PFSK-1 (cell line): Measurements from ENCODE around the gene MGMT.

ENCODE experiments used
- FOXP2 ChIP-seq: optimal IDR thresholded peaks from 2 replicates; pipeline ENCODE3; 2011; ENCODE audit warnings: borderline replicate concordance, control low read depth, inconsistent platforms; ENCODE audit not compliant: insufficient read depth; ENCODE audit errors: extremely low read length, extremely low read depth
- POLR2AphosphoS5 ChIP-seq: IDR thresholded peaks from 2 replicates; pipeline ENCODE4 v1.6.1; 2012; ENCODE audit warnings: low read depth, mild to moderate bottlenecking, control low read depth, low read length, moderate library complexity
- SIN3A ChIP-seq: IDR thresholded peaks from 2 replicates; pipeline ENCODE4 v1.6.1; 2012; ENCODE audit warnings: mild to moderate bottlenecking, low read length, moderate library complexity, borderline replicate concordance; ENCODE audit not compliant: insufficient read depth
- TAF1 ChIP-seq: IDR thresholded peaks from 2 replicates; pipeline ENCODE4 v1.6.1; 2012; ENCODE audit warnings: low read length, control low read depth, borderline replicate concordance; ENCODE audit not compliant: insufficient read depth
- TF ChIP-seq, protein P1 (sequence below), 2 experiments: IDR thresholded peaks; 2 replicates each; pipeline versions ENCODE4 v1.6.1 to v1.8.0; 2011 to 2012; ENCODE audit warnings: low read depth in 2 of 2, low read length in 2 of 2, control low read depth in 1 of 2, inconsistent platforms in 1 of 2, mild to moderate bottlenecking in 1 of 2, moderate library complexity in 1 of 2; ENCODE audit not compliant: insufficient read depth in 1 of 2

MGMT gene

DNA sequence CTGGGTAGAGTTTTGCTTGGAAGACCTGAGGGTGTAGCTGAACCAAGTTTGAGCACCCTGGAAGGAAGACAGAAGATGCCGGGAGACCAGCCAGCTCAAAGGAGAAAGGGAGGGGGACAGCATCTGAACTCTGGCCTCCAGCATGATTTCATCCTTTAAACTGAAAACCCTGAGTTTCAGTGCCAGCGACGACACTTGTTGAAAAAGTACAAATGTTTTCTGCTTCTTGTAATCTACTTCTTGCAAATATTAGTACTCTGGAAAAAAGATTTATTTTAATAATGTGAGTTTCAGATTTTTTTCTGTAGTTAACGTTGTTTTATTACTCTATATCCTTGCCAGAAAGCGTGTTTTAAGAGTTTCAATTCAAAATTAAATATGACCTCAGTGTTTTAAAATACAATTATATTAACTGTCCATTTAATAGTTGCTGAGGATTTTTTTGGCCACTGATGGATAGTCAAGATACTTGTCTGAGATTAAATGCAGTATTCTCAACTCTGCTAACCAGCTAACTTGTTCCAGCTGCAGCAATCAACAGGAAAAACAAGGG is 227.7 kb downstream of the MGMT start:
- TF ChIP-seq FOXP2 (no peak), TAF1 (no peak), SIN3A (no peak), POLR2AphosphoS5 (no peak)
- TF ChIP-seq, protein P1, sequence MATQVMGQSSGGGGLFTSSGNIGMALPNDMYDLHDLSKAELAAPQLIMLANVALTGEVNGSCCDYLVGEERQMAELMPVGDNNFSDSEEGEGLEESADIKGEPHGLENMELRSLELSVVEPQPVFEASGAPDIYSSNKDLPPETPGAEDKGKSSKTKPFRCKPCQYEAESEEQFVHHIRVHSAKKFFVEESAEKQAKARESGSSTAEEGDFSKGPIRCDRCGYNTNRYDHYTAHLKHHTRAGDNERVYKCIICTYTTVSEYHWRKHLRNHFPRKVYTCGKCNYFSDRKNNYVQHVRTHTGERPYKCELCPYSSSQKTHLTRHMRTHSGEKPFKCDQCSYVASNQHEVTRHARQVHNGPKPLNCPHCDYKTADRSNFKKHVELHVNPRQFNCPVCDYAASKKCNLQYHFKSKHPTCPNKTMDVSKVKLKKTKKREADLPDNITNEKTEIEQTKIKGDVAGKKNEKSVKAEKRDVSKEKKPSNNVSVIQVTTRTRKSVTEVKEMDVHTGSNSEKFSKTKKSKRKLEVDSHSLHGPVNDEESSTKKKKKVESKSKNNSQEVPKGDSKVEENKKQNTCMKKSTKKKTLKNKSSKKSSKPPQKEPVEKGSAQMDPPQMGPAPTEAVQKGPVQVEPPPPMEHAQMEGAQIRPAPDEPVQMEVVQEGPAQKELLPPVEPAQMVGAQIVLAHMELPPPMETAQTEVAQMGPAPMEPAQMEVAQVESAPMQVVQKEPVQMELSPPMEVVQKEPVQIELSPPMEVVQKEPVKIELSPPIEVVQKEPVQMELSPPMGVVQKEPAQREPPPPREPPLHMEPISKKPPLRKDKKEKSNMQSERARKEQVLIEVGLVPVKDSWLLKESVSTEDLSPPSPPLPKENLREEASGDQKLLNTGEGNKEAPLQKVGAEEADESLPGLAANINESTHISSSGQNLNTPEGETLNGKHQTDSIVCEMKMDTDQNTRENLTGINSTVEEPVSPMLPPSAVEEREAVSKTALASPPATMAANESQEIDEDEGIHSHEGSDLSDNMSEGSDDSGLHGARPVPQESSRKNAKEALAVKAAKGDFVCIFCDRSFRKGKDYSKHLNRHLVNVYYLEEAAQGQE (IDR thresholded peaks at IDR 0.05; ENCODE audit: insufficient read depth in 1 of 2, low read depth in 2 of 2, low read length in 2 of 2): no peak

DNA sequence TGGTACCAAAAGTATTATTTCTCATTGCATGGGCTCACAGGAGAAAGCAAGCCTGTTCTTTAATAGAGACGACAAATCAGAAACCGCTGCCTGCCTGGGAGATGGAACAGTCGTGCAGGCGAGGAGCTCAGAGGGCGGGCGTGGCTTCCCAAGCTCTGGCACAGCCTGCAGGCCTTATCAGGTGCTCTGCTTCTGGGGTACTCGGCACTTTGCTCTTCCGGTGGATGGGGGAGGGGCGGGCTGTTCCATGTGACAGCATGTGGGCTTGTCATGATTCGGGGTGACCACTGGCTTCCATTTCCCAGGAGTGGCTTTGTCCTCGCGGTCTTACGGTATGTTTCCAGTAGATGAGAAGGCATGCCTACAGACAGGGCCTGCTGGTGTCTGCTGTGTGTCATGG is 228.6 kb downstream of the MGMT start:
- TF ChIP-seq TAF1: no peak
- TF ChIP-seq FOXP2: no peak
- TF ChIP-seq, protein P1 (IDR thresholded peaks at IDR 0.05; ENCODE audit: insufficient read depth in 1 of 2, low read depth in 2 of 2, low read length in 2 of 2): no peak
- TF ChIP-seq POLR2AphosphoS5: no peak
- TF ChIP-seq SIN3A: no peak

DNA sequence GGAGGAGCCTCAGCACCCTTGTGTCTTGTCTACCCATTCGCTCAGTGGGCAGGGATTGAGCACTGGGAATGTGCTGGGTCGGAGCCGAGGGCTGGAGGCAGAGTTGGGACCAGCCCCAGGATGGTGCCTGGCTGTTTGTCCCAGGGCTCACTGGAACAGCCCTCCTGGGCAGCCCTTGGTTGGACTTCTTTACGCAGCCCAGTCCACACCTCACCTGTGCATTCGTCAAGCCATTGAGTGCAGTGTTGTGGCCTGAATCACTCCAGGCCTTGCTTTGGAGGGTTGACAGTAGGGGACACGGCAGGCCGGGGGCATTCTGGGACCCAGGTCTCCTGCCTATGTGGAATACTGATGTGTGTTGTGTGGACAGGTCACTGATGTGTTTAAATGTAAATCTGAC is 229.6 kb downstream of the MGMT start:
- TF ChIP-seq SIN3A (no peak), POLR2AphosphoS5 (no peak), TAF1 (no peak), FOXP2 (no peak)
- TF ChIP-seq, protein P1 (IDR thresholded peaks at IDR 0.05; ENCODE audit: insufficient read depth in 1 of 2, low read depth in 2 of 2, low read length in 2 of 2): no peak

DNA sequence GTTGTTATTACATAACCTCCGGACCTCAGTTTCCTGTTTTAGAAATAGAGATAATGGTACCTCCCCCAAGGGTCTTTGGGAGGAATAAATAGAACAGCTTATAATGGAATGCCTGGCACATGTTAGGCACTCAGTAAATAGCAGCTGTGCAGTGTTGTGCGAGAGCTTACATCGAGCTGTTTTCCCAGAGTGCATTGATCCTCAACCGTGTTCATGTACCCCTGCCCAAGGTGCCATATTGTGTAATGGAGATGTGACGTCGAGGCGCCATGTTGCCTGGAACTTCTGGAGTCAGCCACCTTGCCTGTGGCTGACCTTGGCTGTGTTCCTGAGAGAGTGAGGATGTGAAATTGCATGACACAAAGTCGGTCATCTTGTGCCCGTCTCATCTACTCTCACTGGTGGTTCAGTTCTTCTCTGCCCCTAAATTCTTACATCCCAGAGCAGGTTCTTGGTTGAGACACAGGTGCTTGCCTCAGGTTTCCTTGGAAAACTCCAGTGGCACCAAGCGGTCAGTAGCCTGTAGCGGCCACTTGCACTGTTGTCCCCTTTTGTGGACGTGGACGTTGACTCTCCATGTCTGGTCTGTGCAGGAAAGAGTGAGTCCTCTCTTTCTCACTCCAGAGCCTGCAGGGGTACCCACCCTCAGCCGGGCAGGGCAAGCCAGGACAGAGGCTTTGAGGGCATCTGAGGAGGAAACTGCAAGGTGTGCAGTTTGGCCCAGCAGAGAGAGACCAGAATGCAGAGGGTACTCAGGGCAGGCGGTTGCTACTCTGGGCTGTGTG is 230.6 kb downstream of the MGMT start:
- TF ChIP-seq, protein P1 (IDR thresholded peaks at IDR 0.05; ENCODE audit: insufficient read depth in 1 of 2, low read depth in 2 of 2, low read length in 2 of 2): no peak
- TF ChIP-seq TAF1 (no peak), FOXP2 (no peak), POLR2AphosphoS5 (no peak), SIN3A (no peak)
